Breast epithelium (tissue), 4 donors: ENCODE data around the gene CXCR5. TPM values are rescaled to one million over a fixed set of nuclear protein-coding genes. Genes with fewer than 3 reads are reported as not detected.
A peak's percentile ranks its signal among the peaks of the same experiment; 100 is the strongest.

ENCODE experiments used
- DNase-seq, 2 donors: peaks; one replicate each; pipeline ENCODE4 v3.0.0-alpha.2; 2019; ENCODE audit warnings: low spot score in 2 of 2
- H3K27ac ChIP-seq, 2 donors: fragments of 200-600 bp; sonication (generic) in 1 of 2; one replicate each; pipeline ENCODE4 v1.5.1; 2016 to 2019; ENCODE audit warnings: mild to moderate bottlenecking in 1 of 2
- H3K27me3 ChIP-seq, 2 donors: fragments of 200-600 bp; sonication (generic) in 1 of 2; one replicate each; pipeline versions ENCODE4 v1.5.1 to v1.6.0; 2017 to 2019; ENCODE audit warnings: control low read depth in 1 of 2, mild to moderate bottlenecking in 1 of 2
- H3K36me3 ChIP-seq: fragments of 200-600 bp; one replicate; pipeline ENCODE4 v1.5.1; 2019
- H3K4me1 ChIP-seq, 2 donors: fragments of 200-600 bp; sonication (generic); one replicate each; pipeline ENCODE4 v1.5.1; 2016 to 2019; ENCODE audit warnings: control low read depth in 1 of 2
- H3K4me3 ChIP-seq, 3 donors: fragments of 200-600 bp; sonication (generic); 1 replicate in 2 of 3; 2 replicates in 1 of 3; pipeline ENCODE4 v1.5.1; 2016 to 2019; ENCODE audit warnings: mild to moderate bottlenecking in 3 of 3, moderate library complexity in 2 of 3
- H3K9me3 ChIP-seq, 2 donors: fragments of 200-600 bp; sonication (generic) in 1 of 2; one replicate each; pipeline ENCODE4 v1.5.1; 2016 to 2019; ENCODE audit warnings: control low read depth in 1 of 2
- CTCF ChIP-seq, 3 donors: fragments of 450-650 bp; IDR thresholded peaks; one replicate each; pipeline ENCODE4 v1.5.1; 2016 to 2017; ENCODE audit warnings: antibody characterized with exemption in 3 of 3, mild to moderate bottlenecking in 3 of 3, moderate library complexity in 3 of 3
- POLR2A ChIP-seq: fragments of 450-650 bp; IDR thresholded peaks from one replicate; pipeline ENCODE4 v1.6.1; 2016; ENCODE audit warnings: antibody characterized with exemption, mild to moderate bottlenecking, moderate library complexity
- POLR2AphosphoS5 ChIP-seq, 3 donors: sonication (generic); formaldehyde crosslinking; IDR thresholded peaks; one replicate each; pipeline ENCODE4 v1.6.1; 2017; ENCODE audit warnings: antibody characterized with exemption in 3 of 3
- intact Hi-C: fragments of 100-400 bp; cut with DNase I; formaldehyde crosslinking; loops from one replicate; pipeline ENCODE4 v1.15.1; 2023; ENCODE audit warnings: low total_unique reads
- total RNA-seq, 3 donors: library from RNA; depleted of rRNA; stranded (reverse); fragments of >200 nt; gene quantifications; one replicate each; pipeline ENCODE4 v1.1.0, GENCODE V29; 2016

Gene CXCR5
- total RNA-seq, 3 donors from 2014 or later = not detected

DNA sequence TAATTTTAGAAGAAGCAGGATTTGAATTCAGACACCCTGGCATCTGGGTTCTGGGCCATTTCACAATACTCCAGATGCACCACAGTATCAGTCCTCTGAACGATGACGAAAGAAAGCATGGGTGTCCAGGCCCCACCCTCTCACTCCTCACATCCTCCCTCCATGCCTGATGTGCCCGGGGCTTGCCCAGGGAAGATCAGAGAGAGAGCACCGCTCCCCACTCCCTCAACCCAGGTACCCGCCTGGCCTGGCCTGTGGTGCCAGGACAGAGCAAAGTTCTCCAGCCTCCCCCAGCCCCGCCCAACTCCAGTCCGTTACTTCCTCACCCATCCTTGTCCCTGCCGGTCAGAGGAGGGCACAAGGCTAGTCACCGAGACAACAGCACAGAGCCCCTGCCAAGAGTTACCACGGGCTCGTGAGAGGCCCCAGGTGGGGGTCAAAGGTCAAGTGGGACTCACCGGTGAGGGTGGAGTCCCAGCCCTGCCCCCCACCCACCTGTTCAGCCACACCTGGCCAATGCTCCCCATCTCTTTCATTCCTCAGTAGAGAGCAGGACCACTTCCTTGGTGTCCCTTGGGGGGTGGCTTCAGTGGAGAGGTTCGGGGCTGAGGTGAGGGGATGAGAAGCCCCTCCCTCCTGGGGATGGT is 33.9 kb downstream of the CXCR5 start:
- H3K27ac ChIP-seq = peak overlapping the region; percentile 96 to 100
- intact Hi-C loops = no loop called here
- no peaks in the 10 kb centered on the region for H3K27me3 ChIP-seq
- H3K4me3 ChIP-seq = peak overlapping the region; percentile 2 to 94 (median 92)
- TF ChIP-seq POLR2AphosphoS5 (IDR thresholded peaks at IDR 0.05) = peak; percentile 24 to 66 (median 32)
- TF ChIP-seq CTCF (IDR thresholded peaks at IDR 0.05) = peak in 1 of 3 donors; percentile 26
- TF ChIP-seq POLR2A = no peak
- H3K4me1 ChIP-seq = peaks cover 61 to 78% of the 10 kb centered on the region in 2 donors
- H3K36me3 ChIP-seq = no peaks in the 10 kb centered on the region
- no peaks in the 10 kb centered on the region for H3K9me3 ChIP-seq
- DNase-seq = peak in 1 of 2 donors; percentile 65

DNA sequence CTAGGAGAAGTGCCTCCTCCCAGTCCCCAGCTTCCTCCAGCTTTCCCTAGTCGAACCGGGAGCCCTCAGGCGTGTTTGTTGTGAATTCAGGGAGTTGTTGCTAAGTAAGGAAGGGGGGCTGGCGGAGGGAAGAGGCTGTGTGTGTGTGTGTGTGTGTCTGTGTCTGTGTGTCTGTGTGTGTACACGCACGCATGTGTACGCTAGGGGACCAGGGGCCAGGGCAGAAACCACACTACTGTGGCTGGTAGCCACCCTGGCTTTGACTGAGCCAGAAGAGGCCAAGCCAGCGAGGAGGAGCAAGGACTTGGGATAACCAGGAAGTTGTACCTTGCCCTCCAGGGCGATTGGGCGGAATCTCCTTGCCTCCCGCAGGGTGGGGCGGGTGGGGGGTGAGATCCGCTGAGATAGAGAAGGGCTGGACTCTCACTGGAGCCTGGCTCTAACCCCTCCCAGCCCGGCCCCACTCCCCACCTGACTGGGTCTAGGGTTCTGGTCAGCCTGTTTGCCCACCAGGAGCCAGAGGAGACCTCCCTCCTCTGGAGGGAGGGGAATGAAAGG is 34.5 kb downstream of the CXCR5 start:
- H3K4me1 ChIP-seq = peaks cover 59 to 81% of the 10 kb centered on the region in 2 donors
- TF ChIP-seq POLR2A (peak; percentile 21), POLR2AphosphoS5 (IDR thresholded peaks at IDR 0.05) (peak in 2 of 3 donors; percentile 36 to 75), CTCF (IDR thresholded peaks at IDR 0.05) (peak in 1 of 3 donors; percentile 18)
- peak overlapping the region; percentile 96 to 100 for H3K27ac ChIP-seq
- H3K27me3 ChIP-seq = no peaks in the 10 kb centered on the region
- peak overlapping the region; percentile 38 to 94 (median 92) for H3K4me3 ChIP-seq
- DNase-seq = peak; percentile 88 to 93
- no peaks in the 10 kb centered on the region for H3K36me3 ChIP-seq
- H3K9me3 ChIP-seq = no peaks in the 10 kb centered on the region
- intact Hi-C loops = no loop called here

- Histone ChIP-seq H3K36me3 (no peaks in the 10 kb centered on the region), H3K27me3 (no peaks in the 10 kb centered on the region), H3K27ac (peak overlapping the region; percentile 96 to 100), H3K4me3 (peak overlapping the region; percentile 38 to 94 (median 92)), H3K9me3 (no peaks in the 10 kb centered on the region), H3K4me1 (peaks cover 58 to 78% of the 10 kb centered on the region in 2 donors)
- no peak for TF ChIP-seq POLR2AphosphoS5 (IDR thresholded peaks at IDR 0.05)
- TF ChIP-seq CTCF (IDR thresholded peaks at IDR 0.05) = no peak
- TF ChIP-seq POLR2A = no peak
- no peak for DNase-seq
- intact Hi-C loops = no loop called here
Observed at GRCh38 chr11:118918686-118919280, 35.1 kb downstream of the CXCR5 start.

GRCh38 chr11:118921121-118921928 is 37.6 kb downstream of the CXCR5 start:
- no peak for DNase-seq
- peak in 2 of 3 donors; percentile 54 to 74 for TF ChIP-seq POLR2AphosphoS5 (IDR thresholded peaks at IDR 0.05)
- no peak for TF ChIP-seq CTCF (IDR thresholded peaks at IDR 0.05)
- intact Hi-C loops = no loop called here
- peak overlapping the region; percentile 92 to 97 (median 94) for H3K4me3 ChIP-seq
- no peaks in the 10 kb centered on the region for H3K36me3 ChIP-seq
- no peaks in the 10 kb centered on the region for H3K9me3 ChIP-seq
- H3K27ac ChIP-seq = peak overlapping the region; percentile 96 to 100
- H3K4me1 ChIP-seq = peaks cover 33 to 53% of the 10 kb centered on the region in 2 donors
- no peaks in the 10 kb centered on the region for H3K27me3 ChIP-seq
